IMR-90 (cell line): ENCODE data around the gene AMPD3.

ENCODE experiments used
- FOS ChIP-seq: fragments of 150-350 bp; IDR thresholded peaks from 2 replicates; pipeline ENCODE4 v1.6.1; 2016; ENCODE audit warnings: low read depth, low read length
- MXI1 ChIP-seq: IDR thresholded peaks from 2 replicates; pipeline ENCODE4 v1.6.1; 2012; ENCODE audit warnings: low read depth, mild to moderate bottlenecking, low read length, moderate library complexity, borderline replicate concordance
- POLR2A ChIP-seq: IDR thresholded peaks from 2 replicates; pipeline ENCODE4 v1.6.1; 2012; ENCODE audit warnings: mild to moderate bottlenecking, low read depth, low read length
- SMC3 ChIP-seq: fragments of 150-350 bp; IDR thresholded peaks from 2 replicates; pipeline ENCODE4 v1.6.1; 2016; ENCODE audit warnings: low read depth, mild to moderate bottlenecking, antibody characterized with exemption, low read length, moderate library complexity
- TF ChIP-seq, protein P1 (sequence below): conservative IDR thresholded peaks from 2 replicates; pipeline ENCODE4 v1.5.1; 2012; ENCODE audit warnings: mild to moderate bottlenecking, low read depth, low read length, improper control_type of control experiment
- TF ChIP-seq, protein P2 (sequence below): fragments of 150-350 bp; IDR thresholded peaks from 2 replicates; pipeline ENCODE4 v1.6.1; 2016; ENCODE audit warnings: low read depth, mild to moderate bottlenecking, low read length, moderate library complexity, borderline replicate concordance

DNA sequence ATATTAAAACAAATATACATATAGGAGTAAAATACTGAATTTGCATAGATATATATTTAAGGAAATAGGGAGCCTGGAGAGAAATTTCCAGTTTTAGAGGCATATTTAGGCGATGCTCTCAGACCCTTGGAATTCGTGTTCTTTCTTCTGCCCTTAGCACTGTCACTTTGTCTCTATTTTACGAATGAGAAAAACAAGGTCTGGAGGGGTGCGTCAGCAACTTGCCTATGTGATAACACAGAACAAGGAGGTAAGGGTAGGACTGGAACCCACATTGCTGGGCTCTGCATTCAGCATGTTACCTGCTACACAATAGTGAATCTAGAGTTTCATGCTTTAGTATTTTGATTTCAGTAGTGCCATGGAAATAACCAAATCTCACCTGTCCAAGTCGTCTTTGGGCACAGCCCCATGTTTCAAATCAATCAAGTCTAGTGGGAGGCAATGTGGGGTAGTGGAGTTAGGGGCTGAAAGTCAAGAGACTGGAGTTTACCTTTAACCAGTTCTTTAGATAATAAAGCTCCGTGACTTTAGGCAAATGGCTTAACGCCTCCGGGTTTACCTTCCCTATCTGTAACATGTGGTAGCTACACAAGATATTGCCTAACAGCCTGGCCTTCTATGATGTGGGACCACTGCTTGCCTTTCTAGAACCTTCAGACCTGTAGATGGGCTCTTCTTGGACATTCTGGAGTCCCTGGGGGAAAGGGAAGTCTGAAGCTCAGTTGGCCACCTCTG lies 44.8 kb upstream of the AMPD3 start:
- TF ChIP-seq, protein P1, sequence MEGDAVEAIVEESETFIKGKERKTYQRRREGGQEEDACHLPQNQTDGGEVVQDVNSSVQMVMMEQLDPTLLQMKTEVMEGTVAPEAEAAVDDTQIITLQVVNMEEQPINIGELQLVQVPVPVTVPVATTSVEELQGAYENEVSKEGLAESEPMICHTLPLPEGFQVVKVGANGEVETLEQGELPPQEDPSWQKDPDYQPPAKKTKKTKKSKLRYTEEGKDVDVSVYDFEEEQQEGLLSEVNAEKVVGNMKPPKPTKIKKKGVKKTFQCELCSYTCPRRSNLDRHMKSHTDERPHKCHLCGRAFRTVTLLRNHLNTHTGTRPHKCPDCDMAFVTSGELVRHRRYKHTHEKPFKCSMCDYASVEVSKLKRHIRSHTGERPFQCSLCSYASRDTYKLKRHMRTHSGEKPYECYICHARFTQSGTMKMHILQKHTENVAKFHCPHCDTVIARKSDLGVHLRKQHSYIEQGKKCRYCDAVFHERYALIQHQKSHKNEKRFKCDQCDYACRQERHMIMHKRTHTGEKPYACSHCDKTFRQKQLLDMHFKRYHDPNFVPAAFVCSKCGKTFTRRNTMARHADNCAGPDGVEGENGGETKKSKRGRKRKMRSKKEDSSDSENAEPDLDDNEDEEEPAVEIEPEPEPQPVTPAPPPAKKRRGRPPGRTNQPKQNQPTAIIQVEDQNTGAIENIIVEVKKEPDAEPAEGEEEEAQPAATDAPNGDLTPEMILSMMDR: no peak
- TF ChIP-seq POLR2A (no peak), SMC3 (no peak), FOS (no peak), MXI1 (no peak)
- TF ChIP-seq, protein P2, sequence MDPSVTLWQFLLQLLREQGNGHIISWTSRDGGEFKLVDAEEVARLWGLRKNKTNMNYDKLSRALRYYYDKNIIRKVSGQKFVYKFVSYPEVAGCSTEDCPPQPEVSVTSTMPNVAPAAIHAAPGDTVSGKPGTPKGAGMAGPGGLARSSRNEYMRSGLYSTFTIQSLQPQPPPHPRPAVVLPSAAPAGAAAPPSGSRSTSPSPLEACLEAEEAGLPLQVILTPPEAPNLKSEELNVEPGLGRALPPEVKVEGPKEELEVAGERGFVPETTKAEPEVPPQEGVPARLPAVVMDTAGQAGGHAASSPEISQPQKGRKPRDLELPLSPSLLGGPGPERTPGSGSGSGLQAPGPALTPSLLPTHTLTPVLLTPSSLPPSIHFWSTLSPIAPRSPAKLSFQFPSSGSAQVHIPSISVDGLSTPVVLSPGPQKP: no peak
